HG03432 (cell line): ENCODE results near the gene PLCB1.
A peak's percentile ranks its signal among the peaks of the same experiment; 100 is the strongest.
"Not testable (repeated sequence)": the region's sequence is repeated elsewhere in the genome, so short reads cannot be mapped to it uniquely, and the experiment has no call there.

Source experiments
- ATAC-seq: cut with Tn5 transposase; IDR thresholded peaks from one replicate; pipeline ENCODE4 v1.9.1; 2021; ENCODE audit warnings: mild to moderate bottlenecking, moderate library complexity; ENCODE audit not compliant: unreplicated experiment

Gene PLCB1

DNA sequence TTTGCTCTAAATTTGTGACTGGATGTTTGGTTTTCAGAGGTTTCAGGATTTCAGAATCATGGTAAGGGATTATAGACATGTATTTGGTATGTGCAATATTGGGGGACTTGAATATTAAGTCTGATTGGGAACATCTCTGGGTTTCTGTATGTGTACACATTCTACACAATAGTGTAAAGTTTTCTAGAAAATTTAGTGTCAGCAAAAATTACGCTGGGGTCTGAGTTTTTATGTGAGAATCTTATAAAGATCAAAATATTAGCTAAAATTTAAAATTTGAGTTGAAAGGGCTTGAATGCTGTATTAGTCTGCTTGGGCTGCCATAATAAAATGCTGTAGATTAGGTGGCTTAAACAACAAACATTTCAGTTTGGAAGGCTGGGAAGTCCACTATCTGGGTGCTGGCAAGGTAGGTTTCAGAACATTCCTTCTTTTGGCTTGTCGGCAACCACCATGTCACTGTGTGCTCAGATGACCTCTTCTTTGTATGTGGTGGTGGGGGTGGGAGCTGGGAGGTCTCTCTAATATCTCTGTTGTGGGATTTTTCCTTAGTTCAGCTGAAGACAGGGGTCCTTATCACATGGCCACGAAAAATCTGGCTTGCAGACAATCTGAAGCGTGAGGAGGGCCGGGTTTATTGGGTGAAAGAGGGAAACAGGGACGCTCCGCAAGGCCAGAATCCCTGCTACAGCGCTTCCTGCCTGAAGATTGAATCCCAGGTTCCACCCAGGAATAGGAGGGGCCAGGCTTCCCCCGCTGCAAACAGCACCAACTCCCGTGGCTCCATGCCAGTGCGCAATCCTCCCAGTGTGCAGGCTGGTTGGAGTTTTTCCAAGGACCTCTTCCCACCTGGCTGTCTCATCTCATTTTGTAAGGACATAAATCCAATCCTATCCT lies 299.7 kb downstream of the PLCB1 start:
- ATAC-seq: no peak

- ATAC-seq: no peak
These were observed 300.5 kb downstream of the PLCB1 start for GRCh38 chr20:8432435-8433148.

DNA sequence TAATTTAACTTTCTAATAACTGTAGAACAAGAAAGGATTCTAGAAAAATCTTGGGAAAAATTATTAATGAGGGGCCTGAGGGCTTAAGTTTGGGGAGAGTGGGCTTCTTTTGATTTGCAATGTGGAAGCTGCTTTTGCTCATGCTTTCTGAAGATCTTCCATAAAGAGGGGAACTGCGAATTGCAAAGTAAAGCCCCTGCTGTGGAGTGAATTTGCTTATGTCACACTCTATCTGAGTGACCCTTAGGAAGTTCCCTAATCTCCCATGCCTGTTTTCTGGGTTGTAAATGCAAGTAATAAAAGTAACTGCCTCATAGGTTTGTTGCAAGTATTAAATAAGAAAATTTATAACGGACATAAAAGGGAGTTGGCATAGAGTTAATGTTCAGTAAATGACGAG lies 301.2 kb downstream of the PLCB1 start:
- ATAC-seq: no peak

- ATAC-seq: no peak
These were observed 302.3 kb downstream of the PLCB1 start for GRCh38 chr20:8434326-8434876.

DNA sequence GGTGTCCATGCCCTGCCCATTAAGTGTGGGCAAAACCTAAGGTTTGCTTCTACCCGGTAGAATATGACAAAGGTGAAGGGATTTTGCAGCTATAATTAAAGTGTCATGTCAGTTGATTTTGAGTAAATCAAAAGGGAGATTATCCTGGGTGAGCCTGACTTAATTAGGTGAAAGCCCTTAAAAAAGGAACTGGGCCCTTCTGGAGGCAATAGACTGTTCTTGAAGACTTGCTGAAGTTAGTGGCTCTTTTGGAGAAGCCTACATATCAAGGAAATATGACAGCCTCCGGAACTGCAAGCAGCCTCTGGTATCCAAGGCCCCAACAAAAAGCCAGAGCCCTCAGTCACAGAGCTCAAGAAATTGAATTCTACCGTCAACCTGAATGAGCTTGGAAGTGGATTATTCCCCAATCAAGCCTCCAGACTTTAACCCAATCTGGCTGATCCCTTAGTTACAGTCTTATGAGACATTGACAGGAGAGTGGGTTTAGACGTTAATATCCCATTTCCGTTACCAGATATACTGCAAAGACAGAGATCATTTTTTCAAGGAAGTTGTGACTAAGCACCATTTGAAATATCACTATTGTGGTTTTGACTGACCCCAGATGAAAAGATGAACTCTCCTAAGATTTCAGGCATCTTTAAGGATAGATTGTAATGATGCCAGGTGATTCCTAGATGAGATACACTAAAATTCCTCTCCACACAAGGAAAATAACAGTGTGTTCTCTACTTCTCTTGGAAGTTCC lies 303.4 kb downstream of the PLCB1 start:
- no peak for ATAC-seq

GRCh38 chr20:8436938-8437337 lies 304.9 kb downstream of the PLCB1 start:
- ATAC-seq: not testable (repeated sequence)

DNA sequence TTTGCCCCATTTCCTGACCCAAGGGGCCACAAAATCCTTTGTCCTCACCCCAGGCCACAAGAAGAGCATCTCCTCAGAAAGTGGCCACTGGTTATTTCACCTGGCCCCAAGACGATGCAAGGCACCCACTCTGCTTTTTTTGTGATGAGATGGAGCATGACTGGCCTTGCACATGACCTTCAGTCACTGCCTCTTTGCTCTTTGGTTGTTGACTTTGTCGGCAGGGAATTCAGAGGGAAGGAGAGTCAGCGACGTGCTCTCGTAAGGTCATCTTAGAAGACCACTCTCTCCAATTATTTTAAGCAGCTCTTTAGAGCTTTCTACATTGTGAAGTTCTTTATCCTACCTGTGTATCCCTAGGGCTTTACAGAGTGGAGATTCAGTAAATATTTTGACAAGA lies 306.7 kb downstream of the PLCB1 start:
- ATAC-seq: no peak

- no peak for ATAC-seq
These were observed 311.5 kb downstream of the PLCB1 start for GRCh38 chr20:8443464-8444072.

- ATAC-seq: no peak
These were observed 315.4 kb downstream of the PLCB1 start for GRCh38 chr20:8447262-8448120.

DNA sequence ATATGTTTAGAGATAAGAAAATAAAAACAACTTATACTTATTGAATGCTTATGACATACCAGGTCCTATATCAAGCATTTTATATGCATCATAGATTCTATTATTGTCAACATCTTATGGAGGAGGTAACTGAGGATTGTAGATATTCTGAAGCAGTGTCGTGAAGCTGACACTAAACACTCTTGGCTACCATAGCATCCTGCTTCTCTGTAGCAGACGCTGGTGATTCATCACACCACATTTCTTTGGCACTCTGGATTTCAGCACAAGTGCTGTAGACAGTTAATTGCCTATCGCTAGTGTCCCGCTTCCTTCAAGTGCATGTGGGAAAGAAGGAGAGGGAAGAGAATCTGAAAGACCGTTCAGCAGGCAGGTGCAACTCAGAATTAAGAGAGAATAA lies 317.1 kb downstream of the PLCB1 start:
- ATAC-seq: no peak

DNA sequence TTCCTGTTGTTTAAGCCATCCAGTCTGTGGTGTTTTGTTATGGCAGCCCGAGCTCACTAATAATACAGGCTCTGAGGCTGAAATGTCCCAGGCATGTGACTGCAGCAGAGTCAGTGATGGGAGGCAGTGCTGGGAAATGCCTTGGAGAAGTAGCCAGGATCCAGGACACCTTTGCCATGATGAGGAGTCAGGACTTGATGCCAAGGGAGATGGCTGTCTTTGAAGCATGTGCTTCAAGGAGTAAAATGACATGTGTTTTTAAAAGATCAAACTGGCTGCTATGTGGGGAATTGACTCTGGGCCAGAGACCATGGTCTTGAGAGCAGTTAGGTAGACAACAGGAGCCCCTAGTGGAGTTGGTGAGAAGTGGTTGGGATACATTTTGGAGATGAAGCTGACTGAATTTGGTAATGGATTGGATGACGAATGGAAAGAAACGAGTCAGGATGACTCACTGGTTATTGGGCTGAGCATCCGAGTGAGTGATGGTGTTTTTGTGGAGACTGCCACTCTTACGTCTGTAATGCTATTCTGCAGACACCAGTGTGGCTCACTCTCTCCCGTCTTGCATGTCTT lies 322.2 kb downstream of the PLCB1 start:
- ATAC-seq: peak; percentile 76

- no peak for ATAC-seq
These were observed 324.7 kb downstream of the PLCB1 start for GRCh38 chr20:8456765-8457164.

DNA sequence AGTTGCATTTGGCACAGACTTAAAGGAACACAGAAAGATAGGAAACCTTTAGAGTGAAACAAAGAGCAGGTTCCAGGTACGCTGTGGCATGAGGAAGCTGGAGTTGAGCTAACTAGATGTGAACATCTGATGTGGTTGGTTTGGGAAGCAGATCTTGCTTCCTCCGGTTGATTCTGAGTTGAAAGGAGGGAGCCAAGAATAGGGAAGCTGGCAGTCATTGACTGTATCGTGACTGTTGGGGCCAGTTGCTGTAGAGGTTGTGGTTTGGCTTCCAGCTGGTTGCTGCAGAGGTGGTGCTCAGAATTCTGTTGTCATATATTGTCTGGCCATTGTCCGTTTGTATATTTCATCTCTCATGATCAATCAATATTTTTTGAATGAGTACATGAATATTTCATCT lies 325.9 kb downstream of the PLCB1 start:
- ATAC-seq: no peak

- no peak for ATAC-seq
These were observed 329.1 kb downstream of the PLCB1 start for GRCh38 chr20:8461186-8461585.

DNA sequence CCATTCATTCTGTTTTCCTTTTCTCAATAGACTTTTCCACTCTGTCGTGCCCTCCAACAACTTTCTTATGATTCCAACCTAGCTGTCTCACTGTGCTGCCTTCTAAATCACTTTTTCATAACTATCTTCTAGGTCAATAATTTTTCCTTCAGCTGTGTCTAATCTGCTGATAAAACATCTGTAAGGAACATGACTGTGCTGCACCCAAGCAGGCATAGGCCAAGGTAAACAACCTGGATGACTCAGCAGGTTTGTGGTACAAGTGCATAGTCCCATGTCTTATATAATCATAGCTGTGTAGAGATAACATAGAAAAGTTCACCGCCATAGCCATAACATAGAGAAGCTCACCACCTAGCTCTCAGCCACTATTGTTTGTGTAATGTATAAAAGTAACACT lies 332.3 kb downstream of the PLCB1 start:
- ATAC-seq: no peak

- not testable (repeated sequence) for ATAC-seq
These were observed 334.7 kb downstream of the PLCB1 start for GRCh38 chr20:8466781-8467180.

DNA sequence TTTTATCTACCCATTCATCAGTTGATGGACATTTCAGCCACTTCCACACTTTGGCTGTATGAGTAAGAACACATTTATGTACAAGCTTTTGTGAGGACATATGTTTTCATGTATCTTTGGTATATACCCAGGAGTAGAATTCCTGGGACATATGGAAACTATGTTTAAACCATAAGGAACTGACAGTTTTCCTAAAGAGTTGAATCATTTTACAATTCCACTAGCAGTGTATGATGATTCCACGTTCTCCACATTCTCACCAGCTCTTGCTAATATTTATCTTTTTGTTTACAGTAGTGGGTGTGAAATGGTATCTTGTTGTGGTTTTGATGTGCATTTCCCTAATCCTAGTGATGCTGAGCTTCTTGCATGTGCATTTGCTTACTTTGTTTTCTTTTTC lies 338.1 kb downstream of the PLCB1 start:
- ATAC-seq: no peak

DNA sequence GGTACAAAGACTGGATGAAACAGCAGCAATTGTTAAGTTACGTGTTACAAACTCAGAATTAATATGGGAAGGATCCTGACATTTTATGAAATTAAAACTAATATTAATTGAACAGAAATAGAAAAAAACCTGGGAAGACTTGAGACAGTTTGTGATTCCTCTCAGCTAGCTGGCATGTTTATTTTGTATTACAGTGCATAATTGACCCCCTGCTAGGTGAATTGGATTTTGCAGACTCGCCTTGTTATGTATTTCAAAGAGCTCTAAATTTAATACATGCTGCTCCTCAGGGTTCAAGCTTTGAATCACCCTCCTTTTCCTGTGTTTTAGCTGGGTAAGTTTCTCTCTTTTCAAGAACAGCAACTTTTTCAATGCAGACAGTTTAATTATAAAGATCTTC lies 339.4 kb downstream of the PLCB1 start:
- ATAC-seq: no peak

DNA sequence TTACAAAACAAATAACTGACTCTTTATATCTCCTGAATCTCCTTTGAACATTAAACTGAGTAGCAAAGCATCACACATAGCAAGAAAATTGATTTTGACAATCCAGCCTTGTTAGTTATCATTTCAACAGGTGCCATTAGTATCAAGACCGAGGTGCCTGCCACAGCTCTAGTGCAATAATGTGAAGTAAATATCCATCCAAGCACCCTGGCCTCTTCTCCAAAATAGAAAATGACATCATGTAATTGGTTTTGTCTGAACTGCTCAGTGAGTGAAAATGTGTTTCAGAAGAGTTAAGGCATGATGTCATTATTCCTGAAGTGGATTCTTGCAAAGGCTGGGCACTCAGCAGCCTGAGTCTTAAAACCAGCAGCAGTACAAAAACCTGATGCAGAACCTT lies 341.4 kb downstream of the PLCB1 start:
- ATAC-seq: no peak
